Brain microvascular endothelial cell (primary cell): ENCODE results near the gene MT1G.

Experiments used
- DNase-seq: peaks from one replicate; pipeline ENCODE4 v3.0.0-alpha.2; 2020
- H3K27ac ChIP-seq: fragments of 250-450 bp; sonication (Bioruptor Pico); 2 replicates; pipeline ENCODE4 v1.5.1; 2020; ENCODE audit warnings: mild to moderate bottlenecking, moderate library complexity
- H3K27me3 ChIP-seq: fragments of 250-450 bp; sonication (Bioruptor Pico); replicated peaks from 2 replicates; pipeline ENCODE4 v1.5.1; 2020; ENCODE audit warnings: mild to moderate bottlenecking
- H3K36me3 ChIP-seq: fragments of 250-450 bp; sonication (Bioruptor Pico); replicated peaks from 2 replicates; pipeline ENCODE4 v1.5.1; 2020; ENCODE audit warnings: mild to moderate bottlenecking
- H3K4me3 ChIP-seq: 2 replicates; pipeline ENCODE4 v1.5.1; 2011; ENCODE audit warnings: low read depth, mild to moderate bottlenecking, control low read depth, low read length, moderate library complexity
- in situ Hi-C: cut with HindIII; loops from 2 replicates; pipeline ENCODE4 v1.10.0; 2017; ENCODE audit warnings: low sequenced_read_pairs, low pct_ligation_motif_present
- TF ChIP-seq, protein P1 (sequence below): IDR thresholded peaks from 2 replicates; pipeline ENCODE4 v1.5.1; 2011; ENCODE audit warnings: low read depth, mild to moderate bottlenecking, moderate library complexity, low read length, control low read depth, inconsistent platforms; ENCODE audit errors: missing control alignments

Gene MT1G

DNA sequence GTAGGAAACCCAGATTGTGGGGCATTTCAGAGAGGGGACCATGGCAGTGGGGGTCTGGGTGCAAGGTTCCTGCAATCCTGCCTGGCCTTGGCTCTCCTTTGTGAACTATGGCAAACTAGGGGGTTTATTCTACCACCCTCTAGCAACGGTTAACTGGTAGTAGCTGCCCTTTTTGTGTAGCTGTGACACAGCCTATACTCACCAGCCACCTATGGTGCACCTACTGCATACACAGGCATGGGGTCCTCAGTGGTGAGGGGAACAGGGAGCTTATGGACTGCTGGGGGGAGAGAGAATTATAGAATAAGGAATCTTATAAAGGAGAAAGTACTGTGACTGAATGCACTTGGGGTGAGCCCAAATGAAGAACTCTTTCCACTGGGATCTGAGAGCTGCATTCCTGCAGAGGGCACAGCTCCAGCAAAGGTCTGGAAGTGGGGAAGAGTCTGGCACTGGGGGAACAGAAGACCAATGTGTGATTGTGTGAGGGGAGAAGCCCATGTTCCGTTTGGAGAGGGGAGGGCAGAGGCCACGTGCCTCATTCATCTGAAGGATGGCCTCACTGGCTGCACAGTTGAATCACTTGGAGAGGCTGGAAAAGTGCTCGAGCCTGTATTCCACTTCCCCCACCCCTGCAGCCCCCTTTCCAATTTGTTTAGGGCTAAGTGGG, 16.5 kb upstream of the MT1G start:
- TF ChIP-seq, protein P1, sequence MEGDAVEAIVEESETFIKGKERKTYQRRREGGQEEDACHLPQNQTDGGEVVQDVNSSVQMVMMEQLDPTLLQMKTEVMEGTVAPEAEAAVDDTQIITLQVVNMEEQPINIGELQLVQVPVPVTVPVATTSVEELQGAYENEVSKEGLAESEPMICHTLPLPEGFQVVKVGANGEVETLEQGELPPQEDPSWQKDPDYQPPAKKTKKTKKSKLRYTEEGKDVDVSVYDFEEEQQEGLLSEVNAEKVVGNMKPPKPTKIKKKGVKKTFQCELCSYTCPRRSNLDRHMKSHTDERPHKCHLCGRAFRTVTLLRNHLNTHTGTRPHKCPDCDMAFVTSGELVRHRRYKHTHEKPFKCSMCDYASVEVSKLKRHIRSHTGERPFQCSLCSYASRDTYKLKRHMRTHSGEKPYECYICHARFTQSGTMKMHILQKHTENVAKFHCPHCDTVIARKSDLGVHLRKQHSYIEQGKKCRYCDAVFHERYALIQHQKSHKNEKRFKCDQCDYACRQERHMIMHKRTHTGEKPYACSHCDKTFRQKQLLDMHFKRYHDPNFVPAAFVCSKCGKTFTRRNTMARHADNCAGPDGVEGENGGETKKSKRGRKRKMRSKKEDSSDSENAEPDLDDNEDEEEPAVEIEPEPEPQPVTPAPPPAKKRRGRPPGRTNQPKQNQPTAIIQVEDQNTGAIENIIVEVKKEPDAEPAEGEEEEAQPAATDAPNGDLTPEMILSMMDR, result no peak
- Histone ChIP-seq H3K4me3 (no peak overlapping the region), H3K27me3 (no peaks in the 10 kb centered on the region), H3K36me3 (no peaks in the 10 kb centered on the region), H3K27ac (no peak overlapping the region)
- DNase-seq, result no peak
- in situ Hi-C loops, result no loop called here

DNA sequence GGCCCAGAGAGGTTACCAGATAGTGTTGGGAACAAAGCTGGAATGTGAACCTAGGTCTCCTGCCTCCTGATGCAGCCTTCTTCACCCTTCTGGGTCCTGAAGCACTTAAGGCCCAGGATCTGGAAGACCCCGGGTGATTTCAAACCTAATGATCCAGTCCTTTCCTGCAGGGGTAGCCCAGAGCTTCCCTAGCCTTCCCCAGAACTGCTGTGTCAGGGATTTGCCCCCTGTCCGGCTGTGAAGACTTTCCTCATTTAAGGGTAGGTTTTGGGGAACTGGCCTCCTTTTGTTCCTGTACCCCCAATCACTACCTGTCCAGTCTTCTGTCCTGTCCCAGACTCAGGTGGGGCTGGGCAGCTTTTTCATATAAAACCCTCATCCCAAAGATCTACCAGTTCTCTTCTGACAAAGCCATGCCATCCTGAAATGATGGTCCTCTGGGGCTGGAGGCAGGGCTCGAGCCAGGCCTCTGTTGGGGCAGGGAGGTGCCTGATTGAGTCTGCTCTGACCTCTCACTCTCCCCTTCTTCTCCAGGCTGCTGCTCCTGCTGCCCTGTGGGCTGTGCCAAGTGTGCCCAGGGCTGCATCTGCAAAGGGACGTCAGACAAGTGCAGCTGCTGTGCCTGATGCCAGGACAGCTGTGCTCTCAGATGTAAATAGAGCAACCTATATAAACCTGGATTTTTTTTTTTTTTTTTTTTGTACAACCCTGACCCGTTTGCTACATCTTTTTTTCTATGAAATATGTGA, 15.7 kb upstream of the MT1G start:
- TF ChIP-seq, protein P1, result peak; percentile 36
- Histone ChIP-seq H3K4me3 (peak overlapping the region; percentile 68), H3K27ac (no peak overlapping the region), H3K36me3 (no peaks in the 10 kb centered on the region), H3K27me3 (no peaks in the 10 kb centered on the region)
- no peak for DNase-seq
- in situ Hi-C loops, result no loop called here

GRCh38 chr16:56682703-56683397, 15.0 kb upstream of the MT1G start:
- Histone ChIP-seq H3K27me3 (no peaks in the 10 kb centered on the region), H3K36me3 (no peaks in the 10 kb centered on the region), H3K27ac (no peak overlapping the region), H3K4me3 (peak overlapping the region; percentile 68)
- in situ Hi-C loops, result no loop called here
- no peak for DNase-seq
- TF ChIP-seq, protein P1, result no peak

DNA sequence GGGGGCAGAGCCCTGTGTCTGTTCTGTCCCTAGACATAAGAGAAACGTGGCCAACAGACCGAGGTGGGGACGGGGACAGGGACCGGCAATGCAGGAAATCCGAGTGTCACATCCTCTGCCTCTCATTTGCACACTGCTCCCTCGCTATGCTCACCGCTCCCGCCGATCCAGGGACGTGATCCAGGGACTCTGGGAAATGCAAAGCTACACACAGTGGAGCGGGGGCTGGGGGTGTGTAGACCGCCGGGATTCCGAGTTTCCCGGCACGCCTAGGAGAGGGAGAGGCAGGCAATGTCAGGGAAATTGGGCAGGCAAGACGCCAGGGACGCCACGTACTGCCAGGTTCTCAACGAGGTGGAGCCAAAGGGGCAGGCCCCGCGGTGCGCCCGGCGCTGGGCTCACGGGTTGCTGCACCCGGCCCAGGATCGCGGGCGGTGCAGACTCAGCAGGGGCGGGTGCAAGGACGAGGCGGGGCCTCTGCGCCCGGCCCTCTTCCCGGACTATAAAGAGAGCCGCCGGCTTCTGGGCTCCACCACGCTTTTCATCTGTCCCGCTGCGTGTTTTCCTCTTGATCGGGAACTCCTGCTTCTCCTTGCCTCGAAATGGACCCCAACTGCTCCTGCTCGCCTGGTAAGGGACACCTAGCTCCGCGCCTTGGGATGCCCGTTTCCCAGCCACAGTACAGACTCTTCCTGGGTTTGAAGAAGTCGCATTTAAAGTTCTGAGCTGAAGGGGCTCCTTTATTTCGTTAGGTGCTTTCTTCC, 14.3 kb upstream of the MT1G start, which contains the start of gene MT1X:
MT1X (plus strand) TSS at position 532 of the 764 bp plus-strand sequence; CDS start at position 603, 71 bp downstream.
- peak; percentile 82 for DNase-seq
- peak within 1 kb of the TSS; percentile 68 for H3K4me3 ChIP-seq
- in situ Hi-C loops, result no loop called here

DNA sequence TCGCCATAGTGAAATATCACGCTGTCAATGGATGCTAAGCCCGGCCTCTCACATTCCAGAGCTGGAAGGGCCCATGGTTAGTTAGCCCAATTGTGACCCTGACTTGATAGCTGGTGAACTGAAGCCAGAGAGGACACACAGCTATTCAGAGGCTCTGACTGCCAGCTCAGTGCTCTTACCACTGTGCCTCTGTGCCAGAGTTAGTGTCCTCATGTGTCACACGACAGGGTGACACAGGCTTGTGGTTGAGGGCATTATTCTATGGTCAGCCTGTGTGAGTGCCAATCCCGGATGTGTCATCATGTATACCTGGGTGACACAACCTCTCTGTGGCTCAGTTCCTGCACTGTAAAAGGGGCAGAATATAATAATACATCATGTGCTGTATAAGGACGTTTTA, 12.0 kb upstream of the MT1G start:
- Histone ChIP-seq H3K27ac (no peak overlapping the region), H3K27me3 (peaks cover 7% of the 10 kb centered on the region), H3K4me3 (no peak overlapping the region), H3K36me3 (no peaks in the 10 kb centered on the region)
- in situ Hi-C loops, result no loop called here
- TF ChIP-seq, protein P1, result no peak
- no peak for DNase-seq

More for the DNA sequence above, 14.3 kb upstream of the MT1G start, which contains the start of gene MT1X:
- Histone ChIP-seq H3K27ac (peak within 1 kb of the TSS; percentile 29), H3K27me3 (no peaks in the 10 kb centered on the region), H3K36me3 (no peaks in the 10 kb centered on the region)
- TF ChIP-seq, protein P1, result no peak
